WTC11 (cell line): ENCODE data around the gene LIFR.

ENCODE experiments used
- CBFB ChIP-seq: sonication (generic); formaldehyde crosslinking; IDR thresholded peaks from 2 replicates; pipeline ENCODE4 v1.8.1; 2022; ENCODE audit warnings: mild to moderate bottlenecking, low read depth, missing genetic modification reagents
- ETV6 ChIP-seq: sonication (generic); formaldehyde crosslinking; IDR thresholded peaks from 2 replicates; pipeline ENCODE4 v1.8.1; 2022; ENCODE audit warnings: mild to moderate bottlenecking, missing genetic modification reagents
- NFATC4 ChIP-seq: fragments of 250-450 bp; sonication (Bioruptor Pico); IDR thresholded peaks from 2 replicates; pipeline ENCODE4 v1.9.0; 2021; ENCODE audit warnings: mild to moderate bottlenecking
- NR2C2 ChIP-seq: sonication (generic); formaldehyde crosslinking; IDR thresholded peaks from 2 replicates; pipeline ENCODE4 v1.8.0; 2022; ENCODE audit warnings: mild to moderate bottlenecking, missing genetic modification reagents
- ZBTB21 ChIP-seq: sonication (generic); formaldehyde crosslinking; IDR thresholded peaks from 2 replicates; pipeline ENCODE4 v1.8.1; 2023; ENCODE audit warnings: mild to moderate bottlenecking, missing genetic modification reagents, borderline replicate concordance
- ZNF138 ChIP-seq: sonication (generic); formaldehyde crosslinking; conservative IDR thresholded peaks from 2 replicates; pipeline ENCODE4 v1.8.1; 2022; ENCODE audit warnings: mild to moderate bottlenecking, moderate library complexity, missing genetic modification reagents
- ZNF232 ChIP-seq: sonication (generic); formaldehyde crosslinking; IDR thresholded peaks from 2 replicates; pipeline ENCODE4 v1.8.0; 2022; ENCODE audit warnings: mild to moderate bottlenecking, missing genetic modification reagents
- TF ChIP-seq, protein P1 (sequence below): fragments of 200-600 bp; IDR thresholded peaks from 2 replicates; pipeline ENCODE4 v1.8.0; 2022; ENCODE audit warnings: antibody characterized with exemption
- TF ChIP-seq, protein P2 (sequence below): sonication (generic); formaldehyde crosslinking; IDR thresholded peaks from 2 replicates; pipeline ENCODE4 v1.8.1; 2023; ENCODE audit warnings: mild to moderate bottlenecking, missing genetic modification reagents, borderline replicate concordance
- TF ChIP-seq, protein P3 (sequence below): sonication (generic); formaldehyde crosslinking; conservative IDR thresholded peaks from 2 replicates; pipeline ENCODE4 v1.8.1; 2023; ENCODE audit warnings: mild to moderate bottlenecking, low read depth, missing genetic modification reagents, moderate library complexity
- TF ChIP-seq, protein P4 (sequence below): sonication (generic); formaldehyde crosslinking; IDR thresholded peaks from 2 replicates; pipeline ENCODE4 v1.8.1; 2022; ENCODE audit warnings: low read depth, missing genetic modification reagents, borderline replicate concordance
- TF ChIP-seq, protein P5 (sequence below): sonication (generic); formaldehyde crosslinking; IDR thresholded peaks from 2 replicates; pipeline ENCODE4 v1.8.1; 2023; ENCODE audit warnings: mild to moderate bottlenecking, missing genetic modification reagents
- TF ChIP-seq, protein P6 (sequence below): sonication (generic); formaldehyde crosslinking; IDR thresholded peaks from 2 replicates; pipeline ENCODE4 v1.8.0; 2023; ENCODE audit warnings: missing genetic modification reagents, mild to moderate bottlenecking, borderline replicate concordance

DNA sequence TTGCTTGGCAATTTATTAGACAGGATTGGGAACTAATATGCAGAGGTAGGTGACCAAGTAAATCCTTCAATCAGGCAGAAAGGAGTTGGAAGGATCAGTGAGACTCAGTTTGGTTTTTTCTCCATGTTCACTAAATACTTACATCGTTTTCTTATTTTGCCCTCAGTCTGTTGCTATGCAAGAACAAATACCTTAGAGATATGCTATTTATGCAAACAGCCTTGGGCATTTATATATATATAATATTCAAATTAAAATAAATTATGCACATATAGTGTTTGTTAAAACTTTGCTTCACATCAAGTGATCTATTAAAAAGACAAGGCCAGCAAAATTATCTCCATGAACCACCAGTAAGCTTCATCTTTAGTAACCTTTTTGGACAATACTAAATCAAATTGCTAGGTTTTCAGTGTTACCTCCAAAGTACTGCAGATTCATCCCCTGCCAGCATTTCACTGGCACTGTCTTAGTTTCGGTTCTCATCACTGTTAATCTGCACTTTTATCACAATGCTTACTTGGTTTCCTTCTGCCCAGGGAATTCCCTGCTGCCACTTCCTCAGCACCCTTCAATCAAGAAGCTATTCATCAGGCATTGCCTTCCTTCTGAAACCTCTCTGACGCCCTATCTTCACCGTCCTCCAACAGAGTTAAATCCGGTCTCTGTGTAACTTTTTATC, 26.0 kb upstream of the LIFR start:
- TF ChIP-seq, protein P1, sequence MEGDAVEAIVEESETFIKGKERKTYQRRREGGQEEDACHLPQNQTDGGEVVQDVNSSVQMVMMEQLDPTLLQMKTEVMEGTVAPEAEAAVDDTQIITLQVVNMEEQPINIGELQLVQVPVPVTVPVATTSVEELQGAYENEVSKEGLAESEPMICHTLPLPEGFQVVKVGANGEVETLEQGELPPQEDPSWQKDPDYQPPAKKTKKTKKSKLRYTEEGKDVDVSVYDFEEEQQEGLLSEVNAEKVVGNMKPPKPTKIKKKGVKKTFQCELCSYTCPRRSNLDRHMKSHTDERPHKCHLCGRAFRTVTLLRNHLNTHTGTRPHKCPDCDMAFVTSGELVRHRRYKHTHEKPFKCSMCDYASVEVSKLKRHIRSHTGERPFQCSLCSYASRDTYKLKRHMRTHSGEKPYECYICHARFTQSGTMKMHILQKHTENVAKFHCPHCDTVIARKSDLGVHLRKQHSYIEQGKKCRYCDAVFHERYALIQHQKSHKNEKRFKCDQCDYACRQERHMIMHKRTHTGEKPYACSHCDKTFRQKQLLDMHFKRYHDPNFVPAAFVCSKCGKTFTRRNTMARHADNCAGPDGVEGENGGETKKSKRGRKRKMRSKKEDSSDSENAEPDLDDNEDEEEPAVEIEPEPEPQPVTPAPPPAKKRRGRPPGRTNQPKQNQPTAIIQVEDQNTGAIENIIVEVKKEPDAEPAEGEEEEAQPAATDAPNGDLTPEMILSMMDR, result no peak
- TF ChIP-seq, protein P2, sequence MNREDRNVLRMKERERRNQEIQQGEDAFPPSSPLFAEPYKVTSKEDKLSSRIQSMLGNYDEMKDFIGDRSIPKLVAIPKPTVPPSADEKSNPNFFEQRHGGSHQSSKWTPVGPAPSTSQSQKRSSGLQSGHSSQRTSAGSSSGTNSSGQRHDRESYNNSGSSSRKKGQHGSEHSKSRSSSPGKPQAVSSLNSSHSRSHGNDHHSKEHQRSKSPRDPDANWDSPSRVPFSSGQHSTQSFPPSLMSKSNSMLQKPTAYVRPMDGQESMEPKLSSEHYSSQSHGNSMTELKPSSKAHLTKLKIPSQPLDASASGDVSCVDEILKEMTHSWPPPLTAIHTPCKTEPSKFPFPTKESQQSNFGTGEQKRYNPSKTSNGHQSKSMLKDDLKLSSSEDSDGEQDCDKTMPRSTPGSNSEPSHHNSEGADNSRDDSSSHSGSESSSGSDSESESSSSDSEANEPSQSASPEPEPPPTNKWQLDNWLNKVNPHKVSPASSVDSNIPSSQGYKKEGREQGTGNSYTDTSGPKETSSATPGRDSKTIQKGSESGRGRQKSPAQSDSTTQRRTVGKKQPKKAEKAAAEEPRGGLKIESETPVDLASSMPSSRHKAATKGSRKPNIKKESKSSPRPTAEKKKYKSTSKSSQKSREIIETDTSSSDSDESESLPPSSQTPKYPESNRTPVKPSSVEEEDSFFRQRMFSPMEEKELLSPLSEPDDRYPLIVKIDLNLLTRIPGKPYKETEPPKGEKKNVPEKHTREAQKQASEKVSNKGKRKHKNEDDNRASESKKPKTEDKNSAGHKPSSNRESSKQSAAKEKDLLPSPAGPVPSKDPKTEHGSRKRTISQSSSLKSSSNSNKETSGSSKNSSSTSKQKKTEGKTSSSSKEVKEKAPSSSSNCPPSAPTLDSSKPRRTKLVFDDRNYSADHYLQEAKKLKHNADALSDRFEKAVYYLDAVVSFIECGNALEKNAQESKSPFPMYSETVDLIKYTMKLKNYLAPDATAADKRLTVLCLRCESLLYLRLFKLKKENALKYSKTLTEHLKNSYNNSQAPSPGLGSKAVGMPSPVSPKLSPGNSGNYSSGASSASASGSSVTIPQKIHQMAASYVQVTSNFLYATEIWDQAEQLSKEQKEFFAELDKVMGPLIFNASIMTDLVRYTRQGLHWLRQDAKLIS (CRISPR knock-in tag), result no peak
- TF ChIP-seq, protein P3, sequence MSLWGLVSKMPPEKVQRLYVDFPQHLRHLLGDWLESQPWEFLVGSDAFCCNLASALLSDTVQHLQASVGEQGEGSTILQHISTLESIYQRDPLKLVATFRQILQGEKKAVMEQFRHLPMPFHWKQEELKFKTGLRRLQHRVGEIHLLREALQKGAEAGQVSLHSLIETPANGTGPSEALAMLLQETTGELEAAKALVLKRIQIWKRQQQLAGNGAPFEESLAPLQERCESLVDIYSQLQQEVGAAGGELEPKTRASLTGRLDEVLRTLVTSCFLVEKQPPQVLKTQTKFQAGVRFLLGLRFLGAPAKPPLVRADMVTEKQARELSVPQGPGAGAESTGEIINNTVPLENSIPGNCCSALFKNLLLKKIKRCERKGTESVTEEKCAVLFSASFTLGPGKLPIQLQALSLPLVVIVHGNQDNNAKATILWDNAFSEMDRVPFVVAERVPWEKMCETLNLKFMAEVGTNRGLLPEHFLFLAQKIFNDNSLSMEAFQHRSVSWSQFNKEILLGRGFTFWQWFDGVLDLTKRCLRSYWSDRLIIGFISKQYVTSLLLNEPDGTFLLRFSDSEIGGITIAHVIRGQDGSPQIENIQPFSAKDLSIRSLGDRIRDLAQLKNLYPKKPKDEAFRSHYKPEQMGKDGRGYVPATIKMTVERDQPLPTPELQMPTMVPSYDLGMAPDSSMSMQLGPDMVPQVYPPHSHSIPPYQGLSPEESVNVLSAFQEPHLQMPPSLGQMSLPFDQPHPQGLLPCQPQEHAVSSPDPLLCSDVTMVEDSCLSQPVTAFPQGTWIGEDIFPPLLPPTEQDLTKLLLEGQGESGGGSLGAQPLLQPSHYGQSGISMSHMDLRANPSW (CRISPR knock-in tag), result no peak
- TF ChIP-seq CBFB (CRISPR knock-in tag) (no peak), NFATC4 (no peak), ZNF138 (CRISPR knock-in tag) (no peak), NR2C2 (CRISPR knock-in tag) (no peak), ETV6 (no peak), ZNF232 (CRISPR knock-in tag) (no peak), ZBTB21 (CRISPR knock-in tag) (no peak)
- TF ChIP-seq, protein P4, sequence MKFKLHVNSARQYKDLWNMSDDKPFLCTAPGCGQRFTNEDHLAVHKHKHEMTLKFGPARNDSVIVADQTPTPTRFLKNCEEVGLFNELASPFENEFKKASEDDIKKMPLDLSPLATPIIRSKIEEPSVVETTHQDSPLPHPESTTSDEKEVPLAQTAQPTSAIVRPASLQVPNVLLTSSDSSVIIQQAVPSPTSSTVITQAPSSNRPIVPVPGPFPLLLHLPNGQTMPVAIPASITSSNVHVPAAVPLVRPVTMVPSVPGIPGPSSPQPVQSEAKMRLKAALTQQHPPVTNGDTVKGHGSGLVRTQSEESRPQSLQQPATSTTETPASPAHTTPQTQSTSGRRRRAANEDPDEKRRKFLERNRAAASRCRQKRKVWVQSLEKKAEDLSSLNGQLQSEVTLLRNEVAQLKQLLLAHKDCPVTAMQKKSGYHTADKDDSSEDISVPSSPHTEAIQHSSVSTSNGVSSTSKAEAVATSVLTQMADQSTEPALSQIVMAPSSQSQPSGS (CRISPR knock-in tag), result no peak
- TF ChIP-seq, protein P5, sequence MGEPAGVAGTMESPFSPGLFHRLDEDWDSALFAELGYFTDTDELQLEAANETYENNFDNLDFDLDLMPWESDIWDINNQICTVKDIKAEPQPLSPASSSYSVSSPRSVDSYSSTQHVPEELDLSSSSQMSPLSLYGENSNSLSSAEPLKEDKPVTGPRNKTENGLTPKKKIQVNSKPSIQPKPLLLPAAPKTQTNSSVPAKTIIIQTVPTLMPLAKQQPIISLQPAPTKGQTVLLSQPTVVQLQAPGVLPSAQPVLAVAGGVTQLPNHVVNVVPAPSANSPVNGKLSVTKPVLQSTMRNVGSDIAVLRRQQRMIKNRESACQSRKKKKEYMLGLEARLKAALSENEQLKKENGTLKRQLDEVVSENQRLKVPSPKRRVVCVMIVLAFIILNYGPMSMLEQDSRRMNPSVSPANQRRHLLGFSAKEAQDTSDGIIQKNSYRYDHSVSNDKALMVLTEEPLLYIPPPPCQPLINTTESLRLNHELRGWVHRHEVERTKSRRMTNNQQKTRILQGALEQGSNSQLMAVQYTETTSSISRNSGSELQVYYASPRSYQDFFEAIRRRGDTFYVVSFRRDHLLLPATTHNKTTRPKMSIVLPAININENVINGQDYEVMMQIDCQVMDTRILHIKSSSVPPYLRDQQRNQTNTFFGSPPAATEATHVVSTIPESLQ (CRISPR knock-in tag), result no peak
- TF ChIP-seq, protein P6, sequence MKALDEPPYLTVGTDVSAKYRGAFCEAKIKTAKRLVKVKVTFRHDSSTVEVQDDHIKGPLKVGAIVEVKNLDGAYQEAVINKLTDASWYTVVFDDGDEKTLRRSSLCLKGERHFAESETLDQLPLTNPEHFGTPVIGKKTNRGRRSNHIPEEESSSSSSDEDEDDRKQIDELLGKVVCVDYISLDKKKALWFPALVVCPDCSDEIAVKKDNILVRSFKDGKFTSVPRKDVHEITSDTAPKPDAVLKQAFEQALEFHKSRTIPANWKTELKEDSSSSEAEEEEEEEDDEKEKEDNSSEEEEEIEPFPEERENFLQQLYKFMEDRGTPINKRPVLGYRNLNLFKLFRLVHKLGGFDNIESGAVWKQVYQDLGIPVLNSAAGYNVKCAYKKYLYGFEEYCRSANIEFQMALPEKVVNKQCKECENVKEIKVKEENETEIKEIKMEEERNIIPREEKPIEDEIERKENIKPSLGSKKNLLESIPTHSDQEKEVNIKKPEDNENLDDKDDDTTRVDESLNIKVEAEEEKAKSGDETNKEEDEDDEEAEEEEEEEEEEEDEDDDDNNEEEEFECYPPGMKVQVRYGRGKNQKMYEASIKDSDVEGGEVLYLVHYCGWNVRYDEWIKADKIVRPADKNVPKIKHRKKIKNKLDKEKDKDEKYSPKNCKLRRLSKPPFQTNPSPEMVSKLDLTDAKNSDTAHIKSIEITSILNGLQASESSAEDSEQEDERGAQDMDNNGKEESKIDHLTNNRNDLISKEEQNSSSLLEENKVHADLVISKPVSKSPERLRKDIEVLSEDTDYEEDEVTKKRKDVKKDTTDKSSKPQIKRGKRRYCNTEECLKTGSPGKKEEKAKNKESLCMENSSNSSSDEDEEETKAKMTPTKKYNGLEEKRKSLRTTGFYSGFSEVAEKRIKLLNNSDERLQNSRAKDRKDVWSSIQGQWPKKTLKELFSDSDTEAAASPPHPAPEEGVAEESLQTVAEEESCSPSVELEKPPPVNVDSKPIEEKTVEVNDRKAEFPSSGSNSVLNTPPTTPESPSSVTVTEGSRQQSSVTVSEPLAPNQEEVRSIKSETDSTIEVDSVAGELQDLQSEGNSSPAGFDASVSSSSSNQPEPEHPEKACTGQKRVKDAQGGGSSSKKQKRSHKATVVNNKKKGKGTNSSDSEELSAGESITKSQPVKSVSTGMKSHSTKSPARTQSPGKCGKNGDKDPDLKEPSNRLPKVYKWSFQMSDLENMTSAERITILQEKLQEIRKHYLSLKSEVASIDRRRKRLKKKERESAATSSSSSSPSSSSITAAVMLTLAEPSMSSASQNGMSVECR (CRISPR knock-in tag), result no peak
